HG03280 (cell line): ENCODE results near the gene APBB2.

Experiments used
- ATAC-seq: cut with Tn5 transposase; IDR thresholded peaks from one replicate; pipeline ENCODE4 v1.9.1; 2021; ENCODE audit warnings: mild to moderate bottlenecking, moderate library complexity; ENCODE audit not compliant: unreplicated experiment

Gene APBB2

DNA sequence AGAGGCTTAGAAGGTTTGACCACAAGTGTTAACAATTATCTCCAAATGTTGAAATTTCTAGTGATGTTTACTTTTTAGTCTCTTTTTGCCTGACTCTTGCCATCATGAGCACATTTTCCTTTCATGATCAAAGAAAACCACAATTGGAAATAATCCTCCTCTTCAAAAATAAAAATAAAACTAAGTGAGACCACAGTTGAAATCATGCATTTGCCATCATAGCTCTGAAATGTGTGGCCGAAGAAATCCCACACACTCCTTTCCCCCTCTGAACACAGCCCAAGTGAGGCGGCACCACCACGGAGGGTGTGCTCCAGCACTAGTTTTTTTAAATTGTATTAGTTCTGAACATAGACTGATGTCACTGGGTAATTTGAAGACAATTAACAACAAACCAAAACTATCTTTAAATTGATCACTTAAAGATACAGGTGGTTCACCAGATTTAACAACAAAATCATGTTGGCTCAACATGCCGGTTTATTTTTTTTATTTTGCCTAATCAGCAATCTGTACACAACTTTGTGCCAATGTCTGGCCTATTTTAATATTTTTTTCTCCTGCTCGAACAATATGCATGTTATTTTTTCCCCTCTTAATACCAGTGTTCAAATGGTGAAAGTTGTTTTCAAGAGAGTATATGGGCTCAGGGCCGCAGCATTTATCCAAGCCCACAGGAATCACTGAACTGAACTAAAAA, 17.6 kb downstream of the APBB2 start:
- no peak for ATAC-seq

DNA sequence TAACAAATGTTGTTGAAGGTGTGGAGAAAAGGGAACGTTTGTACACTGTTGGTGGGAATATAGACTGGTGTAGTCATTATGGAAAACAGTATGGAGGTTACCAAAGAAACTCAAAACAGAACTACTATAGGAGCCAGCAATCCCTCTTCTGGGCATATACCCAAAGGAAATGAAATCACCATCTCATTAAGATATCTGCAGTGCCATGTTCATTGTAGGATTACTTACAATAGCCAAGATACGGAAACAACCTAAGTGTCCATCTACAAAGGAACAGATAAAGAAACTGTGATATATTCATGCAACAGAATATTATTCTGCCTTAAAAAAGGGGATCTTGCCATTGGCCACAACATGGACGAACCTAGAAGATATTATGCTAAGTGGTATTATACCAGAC, 22.2 kb downstream of the APBB2 start:
- no peak for ATAC-seq

DNA sequence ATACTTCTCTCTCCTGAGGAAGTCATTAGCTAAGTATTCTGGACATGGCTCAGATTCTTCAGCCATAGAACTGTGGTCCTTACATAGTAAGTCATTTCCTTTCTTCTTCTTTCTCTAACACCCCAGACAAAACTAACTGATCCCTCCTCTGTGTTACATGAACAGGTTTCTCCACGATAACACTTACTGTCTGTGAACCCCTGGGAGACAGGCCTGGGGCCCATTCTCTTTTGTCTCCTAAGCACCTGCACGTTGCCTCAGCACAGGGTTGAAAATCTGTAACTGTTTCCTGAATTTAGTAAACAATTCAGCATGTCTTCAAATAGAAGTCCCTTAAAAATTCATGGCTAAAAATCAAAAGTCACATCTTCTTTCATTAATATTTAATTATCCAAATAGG, 24.7 kb downstream of the APBB2 start:
- ATAC-seq: no peak

DNA sequence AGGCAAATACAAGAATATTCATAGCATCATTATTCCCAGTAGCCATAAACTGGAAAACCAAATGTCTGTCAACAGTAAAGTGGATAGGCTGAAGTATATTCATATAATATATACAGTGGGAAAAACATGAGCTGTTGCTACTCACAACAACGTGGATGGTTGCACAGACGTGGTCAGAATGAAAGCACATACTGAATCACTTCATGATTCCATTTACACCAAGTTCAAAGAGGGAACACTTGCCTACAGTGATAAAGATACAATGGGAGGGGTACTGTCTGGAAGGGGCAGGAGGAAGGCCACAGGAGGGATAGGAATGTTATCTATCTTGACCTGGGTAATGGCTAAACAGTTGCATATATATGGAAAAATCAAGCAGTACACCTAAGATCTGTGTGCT, 25.3 kb downstream of the APBB2 start:
- ATAC-seq: no peak

DNA sequence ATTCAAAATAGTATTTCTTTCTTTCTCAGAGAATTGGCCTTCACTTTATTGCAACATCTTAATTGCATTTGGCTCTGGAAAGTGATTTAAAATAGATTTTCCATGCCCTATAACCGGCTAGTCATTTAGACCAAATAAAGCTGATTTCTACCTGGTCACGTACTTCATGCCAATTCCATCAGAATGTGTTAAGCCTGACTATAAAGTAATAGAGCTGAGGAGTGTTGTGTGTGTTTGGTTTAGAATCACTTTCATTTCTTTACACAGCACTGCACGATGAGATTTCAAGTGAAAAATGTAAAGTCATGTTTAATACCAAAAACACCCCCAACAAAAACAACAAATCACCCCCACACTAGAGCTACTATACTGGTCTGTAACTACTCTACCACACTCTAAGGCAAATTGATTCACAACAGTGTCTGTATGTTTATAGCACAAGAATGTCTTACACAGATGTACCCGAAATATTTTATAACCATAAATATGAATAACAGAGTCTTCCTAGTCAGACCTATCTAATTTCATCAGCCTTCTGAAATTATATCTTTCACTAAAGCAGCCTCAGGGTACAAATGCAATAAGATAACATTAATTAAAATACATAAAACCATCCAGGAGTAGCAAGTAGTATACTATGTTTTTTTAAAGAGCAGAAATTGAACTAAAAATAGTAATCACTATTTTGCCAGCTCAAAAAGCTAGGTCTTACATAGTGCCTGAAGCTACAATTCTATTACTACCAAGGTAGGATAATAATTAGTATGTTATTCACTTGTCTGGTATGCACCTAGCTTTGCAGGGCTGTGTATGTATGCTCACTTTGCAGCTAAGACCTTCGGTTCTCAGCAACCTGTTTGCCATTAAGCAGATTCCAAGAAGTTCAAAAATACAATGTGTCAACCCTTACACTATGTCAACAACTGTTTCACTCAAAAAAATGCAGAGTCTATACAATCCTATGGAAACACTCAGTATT, 28.4 kb downstream of the APBB2 start:
- no peak for ATAC-seq

DNA sequence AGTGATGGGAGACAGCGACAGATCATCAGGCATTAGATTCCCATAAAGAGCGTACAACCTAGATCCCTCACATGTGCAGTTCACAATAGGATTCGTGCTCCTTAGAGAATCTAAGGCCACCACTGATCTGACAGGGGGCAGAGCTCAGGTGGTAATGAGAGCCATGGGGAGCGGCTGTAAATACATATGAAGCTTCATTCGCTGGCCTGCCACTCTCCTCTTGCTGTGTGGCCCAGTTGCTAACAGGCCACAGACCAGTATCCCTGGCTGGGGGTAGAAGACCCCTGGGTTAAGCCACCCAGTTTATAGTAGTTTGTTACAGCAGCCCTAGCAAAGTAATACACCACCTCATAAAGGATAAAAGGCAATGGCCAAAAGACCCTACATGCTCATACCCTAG, 30.3 kb downstream of the APBB2 start:
- no peak for ATAC-seq

DNA sequence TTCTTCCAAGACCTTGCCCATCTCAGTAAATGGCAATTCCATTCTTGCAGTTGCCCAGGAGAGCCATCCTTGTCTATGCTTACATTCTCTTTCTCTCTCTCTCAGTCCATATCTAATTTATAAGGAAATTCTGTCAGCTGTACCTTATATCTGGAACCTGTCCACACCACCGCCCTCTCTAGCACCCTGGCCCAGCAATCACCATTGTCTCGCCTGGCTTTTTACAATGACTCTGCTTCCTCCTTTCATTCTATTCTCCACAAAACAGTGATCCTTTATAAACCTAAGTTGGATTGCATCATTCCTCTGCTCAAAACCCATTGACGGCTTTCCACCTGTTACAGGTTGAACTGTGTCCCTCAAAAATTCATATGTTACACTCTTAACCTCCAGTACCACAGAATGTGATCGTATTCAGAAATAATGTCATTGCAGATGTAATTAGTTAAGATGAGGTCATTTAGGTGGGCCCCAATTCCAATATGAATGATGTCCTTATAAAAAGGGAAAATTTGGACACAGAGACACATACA, 31.3 kb downstream of the APBB2 start:
- ATAC-seq: no peak

DNA sequence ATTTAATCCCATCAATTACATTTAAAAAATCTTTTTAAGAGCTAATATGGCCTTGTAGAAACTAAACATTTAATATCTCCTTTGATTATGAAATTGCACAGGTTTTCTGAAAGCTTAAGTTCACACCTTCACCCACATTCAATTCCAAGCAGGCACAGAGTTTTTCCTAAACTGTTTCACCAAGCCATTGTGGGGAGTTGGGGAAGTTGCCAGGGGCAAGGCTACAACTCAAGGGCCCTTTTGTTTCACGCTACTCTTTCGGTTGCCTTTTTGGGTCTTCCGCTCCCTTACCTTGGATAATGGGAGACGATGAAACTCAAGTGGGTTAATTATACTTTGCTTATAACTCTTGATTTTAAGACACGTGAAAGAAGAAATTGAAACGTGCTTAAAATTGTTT, 33.3 kb downstream of the APBB2 start:
- ATAC-seq: no peak

DNA sequence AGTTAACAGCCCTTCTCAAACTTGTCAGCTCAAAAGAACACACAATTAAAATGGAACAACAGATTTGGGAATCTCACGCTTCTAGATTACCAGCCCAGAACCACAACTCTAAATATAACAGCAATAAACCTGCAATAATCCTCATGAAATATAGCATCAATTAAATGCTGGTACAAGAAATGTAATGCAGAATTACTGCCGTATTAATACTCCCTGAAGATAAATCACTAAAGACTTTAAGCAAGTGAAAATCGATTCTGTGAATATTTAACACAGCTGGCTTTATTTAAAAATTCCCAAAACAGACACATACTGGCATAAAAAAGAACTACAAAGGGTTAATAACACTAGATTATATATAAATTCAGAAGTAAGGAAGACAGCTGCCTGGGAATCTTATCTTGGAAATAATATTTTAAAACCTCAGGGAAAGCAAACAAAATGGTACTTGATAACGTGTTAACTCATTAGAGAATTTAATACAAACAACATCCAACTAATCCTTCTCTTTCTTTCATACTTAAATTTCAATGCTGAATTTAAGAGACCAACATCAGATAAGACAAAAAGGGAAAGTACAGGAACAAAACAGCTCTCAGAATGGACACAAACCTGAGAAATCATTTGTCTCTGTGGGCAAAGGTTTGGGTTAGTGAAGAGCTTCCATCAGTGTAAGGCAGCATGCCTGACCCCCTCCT, 34.7 kb downstream of the APBB2 start:
- ATAC-seq: no peak

DNA sequence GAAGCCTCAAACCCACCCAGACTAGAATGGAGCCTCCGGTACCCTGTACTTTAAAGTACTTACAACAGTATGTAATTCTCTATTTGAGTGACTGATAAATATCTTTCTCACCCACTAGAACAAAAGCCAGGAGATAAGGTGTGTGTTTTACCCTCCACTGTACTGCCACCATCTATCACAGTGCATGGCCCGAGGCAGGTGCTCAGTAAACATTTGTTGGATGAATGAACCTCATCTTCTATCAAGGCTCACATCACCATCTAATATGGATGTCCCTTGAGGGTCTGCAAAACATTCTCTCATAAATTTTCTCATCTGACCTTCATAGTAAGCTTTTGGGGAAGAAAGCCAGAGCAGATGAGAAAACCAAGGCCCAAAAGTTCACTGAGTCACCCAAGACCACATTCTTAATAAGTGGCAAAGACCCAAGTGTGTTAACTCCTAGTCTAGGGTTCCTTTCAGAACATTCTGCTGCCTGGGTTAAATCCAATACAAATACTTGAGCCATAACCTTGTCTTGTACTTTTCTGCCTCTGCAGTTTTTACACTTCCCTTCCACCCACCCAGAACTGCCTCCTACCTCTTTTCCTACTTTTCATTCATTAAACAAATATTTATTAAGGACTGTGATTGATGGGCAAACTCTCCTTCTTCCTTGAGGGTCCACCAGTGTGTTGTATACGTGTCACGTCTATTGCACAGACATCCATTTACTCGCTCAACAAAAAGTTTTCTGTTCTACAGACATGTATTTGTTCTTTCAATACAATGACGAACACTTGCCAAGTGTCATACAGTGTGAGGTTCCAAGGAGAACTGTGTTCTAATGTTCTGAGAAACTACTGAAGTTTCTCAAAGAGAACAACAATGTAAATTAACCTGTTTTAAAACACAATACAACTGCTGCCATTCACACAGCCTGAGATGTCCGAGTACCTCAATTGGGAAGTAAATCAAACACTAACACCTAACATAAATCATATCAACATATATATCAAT, 35.7 kb downstream of the APBB2 start:
- ATAC-seq: no peak

DNA sequence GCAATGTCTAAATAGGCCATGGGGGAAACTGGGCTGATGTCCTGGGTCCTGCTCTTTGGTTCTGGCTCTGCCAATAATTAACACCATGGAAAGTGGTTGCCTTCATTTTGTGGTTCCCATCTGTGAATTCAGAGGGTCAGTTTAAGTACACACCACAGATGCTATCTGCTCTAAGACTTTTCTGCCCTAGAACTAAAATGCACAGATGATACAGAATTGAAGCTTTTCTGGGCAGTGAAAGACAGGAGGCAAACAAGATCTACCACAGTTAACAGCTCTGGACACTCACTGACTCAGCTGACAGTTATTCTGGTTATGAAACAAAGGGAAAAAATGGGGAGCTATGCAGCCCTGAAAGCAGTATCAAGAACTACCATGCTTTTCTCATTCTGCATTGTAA, 37.3 kb downstream of the APBB2 start:
- ATAC-seq: no peak

DNA sequence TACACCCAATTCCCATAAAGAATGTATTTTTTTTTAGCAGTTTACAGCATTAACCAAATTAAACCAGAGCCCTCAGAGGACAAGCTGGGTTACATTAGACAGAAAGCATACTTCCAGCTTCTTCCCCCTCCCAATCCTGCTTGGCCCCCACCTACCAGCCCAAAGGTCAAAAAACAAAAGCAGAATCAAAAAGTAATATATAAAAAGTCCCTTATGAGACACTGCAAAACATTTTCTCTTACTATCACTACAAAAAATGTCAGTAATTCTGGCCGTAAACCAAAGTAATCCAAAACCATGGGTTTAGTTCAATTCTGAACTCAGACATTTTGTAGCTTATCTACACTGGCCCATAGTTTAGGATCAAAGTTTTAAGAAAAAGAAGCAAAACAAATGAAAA, 38.0 kb downstream of the APBB2 start:
- no peak for ATAC-seq

DNA sequence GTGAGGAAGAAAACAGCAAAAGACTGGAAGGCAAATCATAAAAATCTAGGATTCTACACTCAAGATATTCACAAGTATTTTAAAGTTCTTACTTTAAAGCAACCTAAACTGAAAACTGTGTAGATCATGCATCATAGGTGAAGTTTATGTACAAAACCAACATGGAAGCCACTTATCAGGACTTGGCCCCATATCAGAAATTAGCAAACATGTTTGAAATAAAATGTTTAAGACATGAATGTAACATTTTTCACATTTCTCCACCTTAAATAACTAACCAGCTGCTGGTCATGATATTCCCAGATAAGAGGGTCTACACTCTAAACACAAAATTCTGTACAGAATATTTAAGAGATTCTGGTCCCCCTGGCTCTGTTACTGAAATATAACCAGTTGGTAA, 38.5 kb downstream of the APBB2 start:
- no peak for ATAC-seq

DNA sequence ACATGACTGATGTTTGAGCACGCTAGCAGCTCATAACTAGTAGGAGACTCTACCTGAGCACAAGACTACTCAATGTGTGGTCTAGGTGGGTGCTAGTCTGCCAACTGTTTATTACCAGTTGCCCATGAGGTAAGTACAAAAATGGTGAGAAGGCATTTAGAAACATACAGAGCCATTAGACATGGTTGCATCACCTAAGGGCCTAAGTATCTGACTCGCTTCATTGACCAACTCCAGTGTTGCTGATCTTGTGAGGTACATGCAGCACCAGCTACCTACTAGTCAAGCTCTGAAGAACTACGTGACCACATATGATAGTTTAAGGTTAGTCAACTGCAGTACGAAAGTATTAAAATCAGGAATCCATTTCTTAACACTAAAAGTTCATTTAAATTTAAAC, 39.9 kb downstream of the APBB2 start:
- no peak for ATAC-seq

DNA sequence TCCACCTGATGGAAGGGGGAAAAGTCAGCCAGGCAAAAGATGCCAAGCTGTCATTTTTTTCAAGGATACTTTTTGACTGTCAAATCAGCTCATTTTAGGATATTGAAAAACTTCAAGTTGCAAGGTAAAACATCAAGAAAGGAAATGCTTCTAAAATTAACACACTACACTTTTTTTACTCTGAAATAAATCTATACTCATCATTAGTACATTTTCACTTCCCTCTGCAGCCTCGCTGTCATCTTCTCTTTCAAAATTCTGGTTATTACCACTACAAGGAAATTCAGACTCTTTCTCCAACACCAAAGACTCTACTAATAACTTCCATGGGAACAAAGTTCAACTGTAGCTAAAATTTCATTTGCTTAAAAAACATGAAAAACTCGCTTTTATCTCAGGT, 41.6 kb downstream of the APBB2 start:
- ATAC-seq: no peak

DNA sequence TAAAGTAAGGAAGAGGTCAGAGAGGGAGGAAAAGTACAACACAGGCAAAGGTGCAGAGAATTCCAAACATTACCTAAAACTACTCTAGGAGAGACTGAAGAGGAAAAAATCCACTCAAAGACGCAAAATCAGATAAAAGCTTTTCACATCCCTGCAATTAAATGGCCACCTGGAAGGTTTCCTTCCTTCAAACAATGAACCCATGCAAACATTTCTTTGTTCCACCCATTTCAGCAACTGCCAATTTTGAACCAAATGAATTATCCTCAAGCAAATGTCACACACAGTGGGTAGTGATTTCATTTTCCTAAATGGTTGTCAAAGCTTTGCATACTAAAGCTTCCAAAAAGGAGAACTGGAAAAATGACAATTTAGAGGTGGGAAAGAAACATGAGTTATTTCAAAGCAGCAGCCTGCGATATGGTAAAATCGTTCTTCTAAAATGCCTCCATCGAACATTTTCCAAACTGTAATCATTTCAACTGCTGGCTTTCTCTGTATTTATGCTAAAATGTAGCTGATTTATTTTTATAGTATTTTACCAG, 45.0 kb downstream of the APBB2 start:
- ATAC-seq: no peak

DNA sequence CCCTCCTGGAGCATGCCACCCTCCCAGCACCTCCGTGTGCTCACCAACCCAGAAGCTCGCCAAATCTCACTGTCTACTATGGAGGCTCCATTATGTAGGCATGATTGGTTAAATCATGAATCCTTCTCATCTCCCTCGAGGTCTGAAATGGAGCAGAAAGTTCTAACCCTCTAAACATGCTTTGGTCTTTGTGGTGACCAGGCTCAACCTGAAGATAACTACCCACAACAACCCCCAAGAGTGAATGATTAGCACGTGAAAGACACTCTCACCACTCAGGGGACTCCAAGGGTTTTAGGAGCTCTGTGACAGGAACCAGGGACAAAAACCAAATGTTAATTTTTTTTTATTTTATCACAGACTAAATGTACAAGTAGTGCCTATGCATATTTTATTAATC, 47.2 kb downstream of the APBB2 start:
- no peak for ATAC-seq

DNA sequence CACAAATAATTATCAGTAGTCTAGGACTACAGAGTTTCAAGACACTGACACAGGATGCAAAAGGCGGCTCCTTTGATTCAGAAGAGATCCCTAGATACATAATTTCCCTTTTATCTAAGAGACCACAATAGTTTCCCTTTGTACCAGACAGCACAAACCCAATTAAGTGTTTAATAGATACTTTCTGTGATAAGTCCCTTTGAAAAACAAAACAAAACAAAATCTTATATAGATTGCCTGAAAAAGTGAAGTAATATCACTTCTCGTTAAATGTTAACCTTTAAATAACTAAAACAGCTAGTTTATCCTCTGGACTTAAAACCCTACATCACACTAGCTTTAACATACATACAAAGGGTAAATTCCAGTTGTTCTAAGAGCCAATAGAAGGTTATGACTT, 49.9 kb downstream of the APBB2 start:
- no peak for ATAC-seq

DNA sequence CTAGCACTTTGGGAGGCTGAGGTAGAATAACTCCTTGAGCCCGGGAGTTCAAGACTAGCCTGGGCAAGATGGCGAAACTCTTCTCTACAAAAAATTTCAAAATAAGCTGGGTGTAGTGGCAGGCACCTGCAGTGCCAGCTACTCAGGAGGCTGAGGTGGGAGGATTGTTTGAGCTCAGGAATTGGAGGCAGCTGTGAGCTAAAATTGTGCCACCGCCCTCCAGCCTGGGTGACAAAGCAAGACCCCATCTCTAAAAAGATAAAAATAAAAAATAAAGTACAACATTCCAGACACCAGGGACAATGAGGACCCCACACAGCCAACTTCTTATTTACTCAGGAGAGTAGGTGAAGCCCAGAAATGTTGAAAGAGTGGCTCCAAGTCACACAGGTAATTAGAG, 53.0 kb downstream of the APBB2 start:
- ATAC-seq: no peak

DNA sequence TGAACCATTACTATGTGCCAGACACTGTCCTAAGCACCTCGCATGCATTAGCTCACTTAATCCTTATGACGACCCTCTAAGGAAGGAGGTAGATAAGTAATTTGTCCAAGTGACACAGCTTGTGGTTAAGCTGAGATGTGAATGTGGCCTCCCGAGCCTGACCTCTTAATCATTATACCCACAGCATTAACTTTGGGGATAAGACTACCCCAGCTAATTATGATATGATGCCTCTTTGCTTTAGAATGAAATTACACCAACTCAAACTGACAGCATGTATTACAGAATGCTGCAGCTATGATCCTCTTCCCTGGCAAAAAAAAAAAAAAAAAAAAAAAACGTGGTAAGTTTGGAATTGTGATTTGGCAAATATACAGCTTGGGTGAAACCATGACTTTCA, 53.5 kb downstream of the APBB2 start:
- no peak for ATAC-seq
